ENCODE results near the gene SLC7A6. TPM values are rescaled to one million over a fixed set of nuclear protein-coding genes. Genes with fewer than 3 reads are reported as not detected.

Gene SLC7A6
- polyA plus RNA-seq, 3 donors = 13.1 to 17.8 (median 13.9) TPM

DNA sequence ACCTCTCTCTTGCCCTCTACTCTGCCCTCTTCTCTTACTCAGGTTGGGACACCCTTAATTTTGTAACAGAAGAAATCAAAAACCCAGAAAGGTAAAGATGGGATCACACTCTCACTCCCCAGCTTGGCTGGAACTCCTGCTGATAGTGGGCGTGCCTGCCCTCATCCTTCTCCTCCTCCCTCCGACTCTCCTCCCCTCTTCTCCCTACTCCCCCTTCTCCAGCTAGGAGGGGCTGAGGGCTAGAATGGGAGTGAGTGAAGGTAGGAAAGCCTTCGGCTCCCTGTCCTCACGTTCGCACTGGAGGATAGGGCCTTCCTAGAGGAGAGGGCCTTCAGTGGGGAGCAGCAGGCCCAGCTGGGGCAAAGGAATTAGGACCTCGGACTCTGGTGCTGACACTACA, 26.1 kb downstream of the SLC7A6 start:
- DNase-seq (ENCODE audit: extremely low read depth in 1 of 11, low read depth in 9 of 11, low spot score in 4 of 11) = no peak

DNA sequence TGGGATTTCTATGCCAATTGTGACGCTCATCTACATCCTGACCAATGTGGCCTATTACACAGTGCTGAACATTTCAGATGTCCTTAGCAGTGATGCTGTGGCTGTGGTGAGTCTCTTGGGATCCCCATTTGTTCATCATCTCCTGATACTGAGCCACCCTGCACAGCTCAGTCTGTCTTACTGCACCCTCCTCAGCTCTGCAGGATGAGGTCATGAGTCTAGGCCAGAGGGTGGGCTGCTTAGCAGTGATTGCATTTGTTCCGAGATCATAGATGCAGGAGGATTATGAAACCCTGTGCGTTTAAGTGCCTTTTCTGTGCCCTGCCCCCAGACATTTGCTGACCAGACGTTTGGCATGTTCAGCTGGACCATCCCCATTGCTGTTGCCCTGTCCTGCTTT, 26.9 kb downstream of the SLC7A6 start:
- no peak for DNase-seq (ENCODE audit: extremely low read depth in 1 of 11, low read depth in 9 of 11, low spot score in 4 of 11)

DNA sequence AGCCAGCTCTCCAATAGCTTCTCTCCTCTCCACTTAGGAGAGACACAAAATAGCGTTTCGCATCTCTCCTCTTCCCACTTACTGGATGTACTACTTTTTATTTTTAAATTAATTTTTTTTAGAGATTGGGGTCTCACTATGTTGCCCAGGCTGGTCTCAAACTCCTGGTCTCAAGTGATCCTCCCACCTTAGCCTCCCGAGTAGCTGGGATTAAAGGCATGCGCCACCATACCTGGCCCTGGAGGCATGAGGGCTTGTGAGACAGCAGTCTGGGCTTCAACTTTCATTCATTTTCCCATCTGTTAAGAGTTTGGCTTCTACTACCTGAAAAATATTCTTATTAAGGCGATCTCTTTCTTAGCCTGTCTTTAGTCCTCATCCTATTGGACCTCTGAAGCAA, 28.1 kb downstream of the SLC7A6 start:
- DNase-seq (ENCODE audit: extremely low read depth in 1 of 11, low read depth in 9 of 11, low spot score in 4 of 11) = no peak

DNA sequence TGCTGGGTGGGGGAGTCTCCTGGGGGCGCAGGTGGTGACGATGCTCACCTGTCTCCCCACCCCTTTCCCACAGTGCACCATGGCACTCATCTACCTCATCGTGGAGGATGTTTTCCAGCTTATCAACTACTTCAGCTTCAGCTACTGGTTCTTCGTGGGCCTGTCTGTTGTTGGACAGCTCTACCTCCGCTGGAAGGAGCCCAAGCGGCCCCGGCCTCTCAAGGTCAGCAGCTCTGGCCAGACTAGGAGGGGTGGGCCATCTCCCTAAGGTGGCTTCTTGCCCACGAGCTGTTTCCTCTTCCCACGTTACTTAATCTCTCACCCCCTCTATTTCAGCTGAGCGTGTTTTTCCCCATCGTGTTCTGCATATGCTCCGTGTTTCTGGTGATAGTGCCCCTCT, 32.0 kb downstream of the SLC7A6 start:
- no peak for DNase-seq (ENCODE audit: extremely low read depth in 1 of 11, low read depth in 9 of 11, low spot score in 4 of 11)

DNA sequence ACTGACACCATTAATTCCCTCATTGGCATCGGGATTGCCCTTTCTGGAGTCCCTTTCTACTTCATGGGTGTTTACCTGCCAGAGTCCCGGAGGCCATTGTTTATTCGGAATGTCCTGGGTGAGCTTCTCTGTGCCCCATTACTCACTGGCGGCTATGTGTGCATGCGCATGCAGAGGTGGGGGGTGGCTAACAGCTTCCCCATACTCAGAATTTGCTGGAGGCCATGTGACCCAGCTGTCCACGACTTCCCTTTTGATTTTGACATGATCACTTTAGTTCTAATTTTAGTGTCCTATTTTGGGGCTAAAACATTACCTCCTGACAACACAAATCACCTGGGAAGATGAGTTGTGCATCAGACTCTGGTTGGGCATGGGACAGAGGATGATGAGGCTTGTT, 32.4 kb downstream of the SLC7A6 start:
- DNase-seq (ENCODE audit: extremely low read depth in 1 of 11, low read depth in 9 of 11, low spot score in 4 of 11) = no peak

DNA sequence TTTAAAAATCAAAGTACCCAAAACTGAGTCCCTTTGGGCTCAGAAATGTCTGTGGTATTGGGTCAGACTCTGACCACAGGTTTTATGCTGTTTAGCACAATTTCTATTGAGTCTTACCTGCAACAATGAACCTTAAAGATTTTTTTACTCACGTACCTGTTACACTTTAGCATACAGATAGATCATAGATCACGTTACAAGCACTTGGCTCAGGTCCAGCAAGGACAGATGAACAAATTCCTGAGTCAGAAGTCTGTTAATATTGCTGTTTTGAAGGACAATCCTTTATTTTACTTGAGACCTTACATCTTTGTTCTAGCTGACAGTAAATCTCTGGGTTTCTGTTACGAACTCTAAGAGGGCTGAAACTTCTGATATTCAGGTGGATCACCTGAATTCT, 33.6 kb downstream of the SLC7A6 start:
- DNase-seq (ENCODE audit: extremely low read depth in 1 of 11, low read depth in 9 of 11, low spot score in 4 of 11) = no peak

DNA sequence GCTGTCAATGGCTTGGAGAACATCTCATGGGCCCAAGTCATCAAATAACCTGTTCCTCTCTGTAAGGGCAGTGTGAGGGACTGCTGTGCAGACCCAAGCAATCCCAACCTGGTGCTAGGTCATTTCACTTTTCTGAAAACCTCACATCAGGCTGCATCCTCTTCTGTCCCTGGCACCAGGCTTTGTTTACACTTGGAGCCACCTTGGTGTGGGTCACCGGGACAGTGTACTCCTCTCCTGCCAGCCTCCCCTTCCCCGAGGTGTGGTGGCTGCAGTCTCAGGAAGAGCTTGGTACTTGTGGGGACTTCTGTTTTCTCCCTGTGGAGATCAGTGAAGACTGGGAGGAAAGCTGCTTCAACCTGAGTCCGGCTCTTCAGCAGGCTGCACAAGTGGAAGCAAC, 34.0 kb downstream of the SLC7A6 start:
- no peak for DNase-seq (ENCODE audit: extremely low read depth in 1 of 11, low read depth in 9 of 11, low spot score in 4 of 11)

DNA sequence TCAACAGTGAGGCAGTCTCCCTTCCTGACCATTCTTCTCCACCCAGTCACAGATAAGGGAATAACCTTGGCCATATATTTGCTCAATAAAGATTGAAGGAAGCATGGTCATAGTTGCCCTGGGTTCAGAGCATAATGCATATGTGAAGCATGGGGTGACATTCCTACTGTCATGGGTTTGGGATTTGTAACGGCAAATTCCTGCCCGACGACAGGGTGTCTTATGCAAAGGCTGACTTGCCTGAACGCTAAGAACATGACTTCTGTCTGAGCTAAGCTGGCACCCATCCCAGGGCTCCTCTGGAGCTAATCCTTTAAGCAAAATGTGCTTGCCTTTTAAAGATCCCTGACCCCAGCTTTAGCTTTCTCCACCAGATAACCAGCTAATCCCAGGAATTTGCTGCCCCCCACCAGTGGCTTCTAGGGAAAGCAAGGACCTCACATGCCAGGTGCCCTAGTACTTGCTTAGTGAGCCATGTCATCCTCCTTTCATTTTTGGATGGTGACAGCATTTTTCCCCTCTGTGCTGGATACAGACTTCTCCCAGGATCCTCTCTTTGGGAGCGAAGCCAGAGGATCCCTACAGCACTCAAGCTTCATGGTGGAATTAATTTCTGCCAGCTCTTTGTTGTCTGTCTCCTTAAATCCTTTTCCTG, 34.7 kb downstream of the SLC7A6 start:
- no peak for DNase-seq (ENCODE audit: extremely low read depth in 1 of 11, low read depth in 9 of 11, low spot score in 4 of 11)

DNA sequence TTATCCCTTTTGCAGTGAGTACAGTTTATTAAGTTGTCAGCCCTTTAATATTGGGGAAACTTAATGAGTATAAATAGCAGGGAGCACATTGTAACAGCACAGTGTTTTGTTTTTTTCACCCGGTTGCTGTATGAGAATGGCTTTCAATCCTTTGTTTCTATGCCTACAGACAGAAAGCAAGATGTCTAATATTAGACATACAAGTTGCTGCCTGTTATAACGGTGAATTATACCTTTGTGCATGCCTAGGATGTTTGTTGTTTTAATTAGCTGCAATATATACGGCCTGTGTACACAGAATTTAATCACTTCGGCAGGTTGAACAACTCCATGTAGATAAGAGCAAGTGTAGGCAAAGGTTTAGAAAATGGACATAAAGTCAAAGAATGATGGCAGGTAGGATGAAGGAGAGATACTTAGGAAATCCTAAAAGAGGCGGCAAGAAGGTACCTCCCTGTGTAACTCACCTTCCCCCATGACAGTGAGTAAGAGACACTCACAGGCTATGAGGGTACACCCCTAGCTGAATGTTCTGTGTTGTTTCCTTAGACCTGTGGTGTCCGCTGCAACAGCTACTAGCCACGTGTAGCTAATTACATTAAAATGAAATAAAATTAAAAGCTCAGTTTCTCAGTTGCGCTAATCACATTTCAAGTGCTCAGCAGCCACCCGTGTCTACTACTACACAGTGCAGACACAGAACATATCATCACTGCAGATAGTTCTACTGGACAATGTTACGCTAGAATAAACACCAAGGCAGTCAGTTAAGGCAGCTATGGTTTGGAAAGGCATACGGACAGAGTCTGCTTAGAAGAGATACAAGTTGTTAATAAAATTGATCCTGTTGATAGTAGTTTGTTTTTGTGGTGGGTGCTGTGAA, 35.5 kb downstream of the SLC7A6 start:
- DNase-seq (ENCODE audit: extremely low read depth in 1 of 11, low read depth in 9 of 11, low spot score in 4 of 11) = no peak

DNA sequence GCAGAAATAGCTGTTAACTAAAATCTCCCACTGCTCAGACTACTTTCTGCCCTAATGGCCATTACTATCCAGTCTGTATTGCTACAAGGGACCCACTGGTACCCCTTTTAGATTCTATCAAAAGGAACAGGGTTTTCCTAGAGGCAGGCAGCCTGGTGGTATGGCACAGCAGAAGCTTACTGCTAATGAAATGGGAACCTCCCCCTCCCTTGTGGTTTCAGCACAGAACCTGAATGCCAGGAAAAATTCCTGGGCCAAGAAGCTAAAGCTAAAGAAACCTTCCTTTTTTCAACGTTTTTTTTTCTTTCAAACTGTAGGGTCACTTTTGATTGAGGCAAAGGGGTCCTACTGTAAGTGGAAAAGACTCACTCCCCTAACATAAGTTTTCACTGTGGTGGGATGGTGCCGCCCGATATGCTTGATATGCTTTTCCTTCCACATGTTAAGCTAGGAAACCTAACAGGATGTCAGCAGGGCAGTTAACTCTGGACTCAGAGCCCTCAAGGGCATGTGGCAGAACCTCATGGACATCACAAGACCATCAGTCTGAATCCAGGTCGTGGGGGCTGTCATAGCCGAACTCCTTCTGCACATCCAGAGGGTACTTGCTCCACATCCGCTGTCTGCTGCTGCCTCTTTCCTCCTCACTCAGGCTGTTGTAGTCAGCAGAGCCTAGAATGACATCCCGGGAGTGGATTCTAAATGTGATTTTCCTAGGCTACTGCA, 36.6 kb downstream of the SLC7A6 start:
- no peak for DNase-seq (ENCODE audit: extremely low read depth in 1 of 11, low read depth in 9 of 11, low spot score in 4 of 11)

DNA sequence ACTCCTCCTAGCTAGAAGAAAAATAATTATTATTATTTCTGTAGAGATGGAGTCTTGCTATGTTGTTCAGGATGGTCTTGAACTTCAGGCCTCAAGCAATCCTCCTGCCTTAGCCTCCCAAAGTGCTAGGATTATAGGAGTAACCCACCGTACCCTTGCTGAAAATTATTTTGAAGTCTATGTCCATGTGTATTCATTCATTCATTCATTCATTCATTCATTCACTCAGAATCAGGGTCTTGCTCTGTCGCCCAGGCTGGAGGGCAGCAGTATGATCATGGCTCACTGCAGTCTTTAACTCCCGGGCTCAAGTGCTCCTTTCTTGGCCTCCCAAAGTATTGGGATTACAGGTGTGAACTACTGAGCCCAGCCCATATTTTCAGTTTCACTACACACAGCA, 42.3 kb downstream of the SLC7A6 start:
- no peak for DNase-seq (ENCODE audit: extremely low read depth in 1 of 11, low read depth in 9 of 11, low spot score in 4 of 11)

DNA sequence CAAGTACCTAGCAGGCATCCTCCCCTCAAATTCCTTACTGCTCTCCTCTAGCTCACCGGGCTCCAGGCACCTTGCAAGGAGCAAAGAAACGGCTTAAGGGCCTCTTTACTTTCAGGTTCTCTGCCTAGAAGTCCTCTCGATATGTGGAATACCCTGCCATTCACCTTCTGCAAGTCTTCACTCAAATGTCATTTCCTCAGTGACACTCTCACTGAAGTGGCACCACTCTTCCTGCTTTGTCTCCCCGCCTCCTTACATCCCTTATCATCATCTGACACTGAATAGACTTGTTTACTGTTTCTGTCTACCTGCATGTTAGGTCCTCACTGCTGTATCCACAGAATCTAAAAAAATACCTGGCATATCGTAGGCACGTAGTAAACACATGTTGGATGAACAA, 45.5 kb downstream of the SLC7A6 start:
- DNase-seq (ENCODE audit: extremely low read depth in 1 of 11, low read depth in 9 of 11, low spot score in 4 of 11) = no peak

DNA sequence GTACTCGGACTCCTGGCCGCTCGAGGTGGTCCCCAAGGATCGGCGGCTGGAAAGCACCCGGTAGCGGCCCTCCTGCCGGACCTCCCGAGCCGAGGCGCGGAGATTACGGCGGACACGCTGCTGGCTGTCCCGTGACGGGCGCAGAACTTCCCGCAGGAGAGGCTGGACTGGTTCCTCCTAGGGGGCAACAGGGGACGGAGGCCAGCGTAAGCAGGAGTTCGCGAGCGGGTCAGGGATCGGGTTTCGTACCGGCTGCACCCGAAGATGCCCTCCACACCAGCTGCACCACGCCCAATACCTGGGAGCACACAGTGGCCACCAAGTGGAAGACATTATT, 46.1 kb downstream of the SLC7A6 start:
- DNase-seq (ENCODE audit: extremely low read depth in 1 of 11, low read depth in 9 of 11, low spot score in 4 of 11) = no peak

DNA sequence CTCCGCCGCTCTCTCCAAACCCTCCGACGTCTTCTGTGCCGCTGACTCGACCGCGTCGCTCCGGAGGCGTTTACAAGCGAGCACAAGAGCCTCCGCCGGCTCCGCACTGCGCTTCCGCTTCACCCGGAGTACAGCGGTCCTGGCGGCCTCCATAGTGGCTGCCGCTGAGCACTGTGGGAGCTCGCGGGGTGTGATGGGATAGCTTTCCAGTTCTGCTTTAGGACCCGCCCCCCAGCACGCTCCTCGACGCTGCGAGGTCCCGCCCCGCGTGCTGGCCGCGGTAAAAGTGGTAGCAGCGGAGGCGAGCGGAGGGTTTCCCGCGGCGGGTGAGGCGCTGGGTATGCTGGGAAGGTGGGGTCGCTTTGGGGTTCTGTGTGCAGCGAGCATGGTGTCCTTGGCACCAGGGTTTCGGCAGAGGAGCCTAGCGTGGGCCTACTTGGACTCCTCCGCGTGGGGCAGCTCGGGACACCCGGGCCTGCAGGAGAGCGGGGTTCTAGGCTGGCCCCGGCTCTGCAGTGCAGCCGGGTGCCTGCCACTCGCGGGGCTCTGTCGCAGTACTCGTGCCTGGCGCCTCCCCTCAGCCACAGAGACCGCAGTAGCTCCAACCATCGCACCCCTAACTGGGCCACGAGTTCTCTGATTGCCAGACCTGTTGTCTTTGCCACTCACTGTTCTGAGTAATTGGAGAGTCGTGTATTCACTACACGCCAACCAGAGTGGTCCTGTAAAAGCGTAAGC, 46.6 kb downstream of the SLC7A6 start, which contains the start of the genes PRMT7 and SLC7A6OS:
PRMT7 (plus strand) TSS at position 246 of the 738 bp plus-strand sequence. CDS start 4,961 bp downstream, outside the sequence.
SLC7A6OS (minus strand) TSS at position 173 of the 738 bp plus-strand sequence; CDS start at position 153, 20 bp downstream.
- DNase-seq (ENCODE audit: extremely low read depth in 1 of 11, low read depth in 9 of 11, low spot score in 4 of 11) = peak; percentile 73 to 88 (median 85)

DNA sequence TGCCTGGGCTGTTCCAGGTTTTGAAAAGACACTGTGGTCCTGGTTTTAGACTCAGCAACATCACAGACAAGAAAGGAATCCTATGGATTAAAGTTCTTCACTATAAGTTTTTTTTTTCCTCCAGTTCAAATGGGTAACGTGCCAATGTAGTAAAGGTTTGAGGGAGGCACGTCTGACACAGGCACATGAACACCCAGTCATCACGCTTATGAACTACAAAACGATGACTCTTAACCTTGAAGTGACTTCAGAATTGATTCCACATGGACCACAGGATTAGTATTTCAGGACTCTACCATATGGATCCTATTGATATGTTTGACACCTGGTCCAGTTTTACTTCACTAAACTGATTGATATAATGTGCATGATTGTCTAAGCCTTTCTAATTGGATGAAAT, 48.8 kb downstream of the SLC7A6 start:
- DNase-seq (ENCODE audit: extremely low read depth in 1 of 11, low read depth in 9 of 11, low spot score in 4 of 11) = no peak

DNA sequence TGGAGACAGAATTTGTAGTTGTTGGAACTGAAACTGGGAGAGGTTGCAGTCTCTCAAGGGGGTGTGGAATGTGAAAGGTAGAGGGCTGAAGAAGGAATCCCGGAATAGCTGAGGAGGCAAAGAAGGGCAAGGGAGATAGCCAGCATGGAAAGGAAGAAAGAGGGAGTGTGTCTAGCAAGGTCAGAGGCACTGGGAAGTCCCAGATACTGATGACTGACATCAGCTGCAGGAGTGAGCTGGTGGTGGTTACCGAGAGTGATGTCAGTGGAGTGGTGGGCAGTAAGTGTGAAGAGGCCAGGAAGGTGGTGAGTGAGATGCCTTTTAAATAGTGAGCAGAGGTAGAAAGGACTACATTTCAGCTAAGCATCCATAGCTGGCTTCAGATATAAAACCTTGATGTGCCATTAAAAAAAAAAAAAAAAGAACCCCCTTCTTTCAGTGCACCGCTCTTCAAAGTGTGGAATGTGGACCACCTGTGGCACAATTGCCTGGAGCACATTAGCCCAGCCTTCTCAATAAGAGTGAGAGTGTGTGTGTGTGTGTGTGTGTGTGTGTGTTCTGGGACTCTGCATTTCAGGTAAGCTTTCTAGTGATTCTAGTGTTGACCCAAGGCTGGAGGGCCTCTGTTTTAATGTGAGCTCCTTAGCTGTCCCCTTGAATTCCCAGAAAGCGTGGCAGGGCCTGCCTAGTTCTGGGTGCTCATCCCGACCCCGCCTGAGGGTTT, 55.0 kb downstream of the SLC7A6 start:
- DNase-seq (ENCODE audit: extremely low read depth in 1 of 11, low read depth in 9 of 11, low spot score in 4 of 11) = no peak

DNA sequence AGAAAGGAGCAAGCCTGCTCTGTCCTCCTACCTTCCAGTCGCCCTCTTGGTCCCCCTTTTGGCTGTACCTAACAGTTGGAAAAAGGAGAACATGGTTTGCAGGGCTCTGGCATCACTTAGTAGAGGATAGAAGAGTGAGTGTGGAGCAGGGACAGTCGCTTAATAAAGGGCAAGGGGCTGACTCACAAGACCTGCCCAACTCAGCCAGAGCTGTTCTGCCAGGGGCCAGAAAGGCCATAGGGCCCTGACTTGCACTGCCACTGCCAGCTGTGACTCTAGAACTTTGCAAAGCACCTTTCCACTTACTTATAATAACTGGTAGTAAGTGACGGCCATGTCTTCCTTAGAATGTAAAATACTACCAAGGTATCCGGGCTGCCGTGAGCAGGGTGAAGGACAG, 60.0 kb downstream of the SLC7A6 start:
- no peak for DNase-seq (ENCODE audit: extremely low read depth in 1 of 11, low read depth in 9 of 11, low spot score in 4 of 11)

DNA sequence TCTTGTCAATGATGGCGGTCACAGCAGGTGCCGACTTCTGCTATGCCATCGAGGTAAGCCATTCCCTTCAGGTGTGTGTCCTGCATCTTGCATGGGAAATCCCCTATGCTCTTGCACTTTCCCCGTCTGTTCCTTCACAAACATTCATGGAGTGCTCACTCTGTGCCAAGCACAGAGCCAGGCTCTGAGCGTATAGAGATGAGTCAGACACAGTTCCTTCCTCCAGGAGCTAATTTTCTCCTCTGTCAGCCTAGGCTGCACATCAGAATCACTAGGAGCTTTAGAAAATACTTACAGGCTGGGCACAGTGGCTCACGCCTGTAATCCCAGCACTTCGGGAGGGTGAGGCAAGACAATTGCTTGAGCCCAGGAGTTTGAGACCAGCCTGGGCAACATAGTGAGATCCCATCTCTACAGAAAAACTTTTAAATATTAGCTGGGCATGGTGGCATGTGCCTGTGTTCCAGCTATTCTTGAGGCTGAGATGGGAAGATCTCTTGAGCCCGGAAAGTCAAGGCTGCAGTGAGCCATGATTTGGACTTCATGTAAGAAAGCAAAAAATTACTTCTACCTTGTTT, 60.5 kb downstream of the SLC7A6 start:
- DNase-seq (ENCODE audit: extremely low read depth in 1 of 11, low read depth in 9 of 11, low spot score in 4 of 11) = no peak
